ENCODE data around the gene SAP30BP. TPM values are rescaled to one million over a fixed set of nuclear protein-coding genes. Genes with fewer than 3 reads are reported as not detected.

SAP30BP gene
- total RNA-seq, 4 donors from 2014 or later, result 50.3 to 81.3 (median 77.6) TPM

DNA sequence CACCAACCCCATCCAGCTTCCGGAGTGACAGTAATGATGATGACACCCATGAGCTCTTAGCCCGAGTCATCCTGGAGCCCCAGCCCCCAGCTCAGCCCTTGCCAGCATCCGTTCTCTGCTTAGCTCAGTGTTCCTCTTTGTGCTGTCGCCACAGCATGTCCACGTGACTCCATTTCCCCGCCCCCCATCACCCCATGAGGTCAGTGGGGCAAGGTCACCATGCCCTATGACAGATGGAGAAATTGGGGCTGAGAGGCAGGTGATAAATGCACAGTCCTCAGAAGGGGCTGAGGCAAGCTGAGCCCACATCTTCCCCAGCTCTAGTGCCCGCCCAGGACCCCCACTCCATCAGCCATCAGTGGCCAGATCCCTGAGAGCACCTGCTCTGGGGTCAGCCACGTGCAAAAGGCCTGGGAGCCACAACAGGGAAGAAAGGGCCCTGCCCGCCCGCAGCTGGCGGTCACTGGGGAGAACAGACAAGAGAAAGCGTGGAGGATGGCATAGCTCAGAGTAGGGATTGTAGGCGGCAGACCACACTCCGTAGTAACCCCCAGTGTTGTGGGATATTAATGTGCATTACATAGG, 71.2 kb downstream of the SAP30BP start:
- WGBS, result 63% methylated on average over 12 of the region's 14 CpGs
- Histone ChIP-seq H3K36me3 (peaks cover 0 to 75% (median 15%) of the 10 kb centered on the region in 4 donors), H3K4me1 (peaks cover 0 to 3% (median 0%) of the 10 kb centered on the region in 4 donors), H3K9me3 (no peaks in the 10 kb centered on the region), H3K4me3 (no peak overlapping the region), H3K27ac (replicated peaks in 1 of 4) (no peak overlapping the region), H3K27me3 (peaks cover 0 to 8% (median 0%) of the 10 kb centered on the region in 4 donors)
- no peak for TF ChIP-seq POLR2AphosphoS5 (IDR thresholded peaks at IDR 0.05)
- TF ChIP-seq, protein P1, sequence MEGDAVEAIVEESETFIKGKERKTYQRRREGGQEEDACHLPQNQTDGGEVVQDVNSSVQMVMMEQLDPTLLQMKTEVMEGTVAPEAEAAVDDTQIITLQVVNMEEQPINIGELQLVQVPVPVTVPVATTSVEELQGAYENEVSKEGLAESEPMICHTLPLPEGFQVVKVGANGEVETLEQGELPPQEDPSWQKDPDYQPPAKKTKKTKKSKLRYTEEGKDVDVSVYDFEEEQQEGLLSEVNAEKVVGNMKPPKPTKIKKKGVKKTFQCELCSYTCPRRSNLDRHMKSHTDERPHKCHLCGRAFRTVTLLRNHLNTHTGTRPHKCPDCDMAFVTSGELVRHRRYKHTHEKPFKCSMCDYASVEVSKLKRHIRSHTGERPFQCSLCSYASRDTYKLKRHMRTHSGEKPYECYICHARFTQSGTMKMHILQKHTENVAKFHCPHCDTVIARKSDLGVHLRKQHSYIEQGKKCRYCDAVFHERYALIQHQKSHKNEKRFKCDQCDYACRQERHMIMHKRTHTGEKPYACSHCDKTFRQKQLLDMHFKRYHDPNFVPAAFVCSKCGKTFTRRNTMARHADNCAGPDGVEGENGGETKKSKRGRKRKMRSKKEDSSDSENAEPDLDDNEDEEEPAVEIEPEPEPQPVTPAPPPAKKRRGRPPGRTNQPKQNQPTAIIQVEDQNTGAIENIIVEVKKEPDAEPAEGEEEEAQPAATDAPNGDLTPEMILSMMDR (IDR thresholded peaks at IDR 0.05), result no peak
- TF ChIP-seq EP300 (IDR thresholded peaks at IDR 0.05), result no peak
- no peak for TF ChIP-seq POLR2A (IDR thresholded peaks at IDR 0.05; ENCODE audit: low read depth)
- intact Hi-C loops (cut with DNase I), result no loop called here
- DNase-seq (ENCODE audit: extremely low spot score), result no peak

DNA sequence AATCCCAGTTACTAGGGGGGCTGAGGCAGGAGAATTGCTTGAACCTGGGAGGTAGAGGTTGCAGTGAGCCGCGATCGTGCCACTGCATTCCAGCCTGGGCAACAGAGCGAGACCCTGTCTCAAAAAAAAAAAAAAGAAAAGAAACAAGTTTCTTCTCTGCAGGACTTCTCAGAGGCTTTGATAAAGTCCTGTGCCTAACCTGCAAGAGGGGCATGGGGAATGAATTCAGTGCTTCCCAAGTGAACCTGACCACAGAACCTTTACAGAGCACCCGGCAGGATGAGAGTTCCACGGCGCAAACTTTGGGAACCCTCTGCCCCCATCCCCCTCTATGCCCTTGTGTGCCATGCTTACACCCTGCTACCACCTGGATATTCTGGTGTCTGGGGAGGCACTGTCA, 72.0 kb downstream of the SAP30BP start:
- DNase-seq (ENCODE audit: extremely low spot score), result no peak
- intact Hi-C loops (cut with DNase I), result no loop called here
- TF ChIP-seq EP300 (IDR thresholded peaks at IDR 0.05) (no peak), POLR2A (IDR thresholded peaks at IDR 0.05; ENCODE audit: low read depth) (no peak), POLR2AphosphoS5 (IDR thresholded peaks at IDR 0.05) (no peak)
- TF ChIP-seq, protein P1 (IDR thresholded peaks at IDR 0.05), result no peak
- H3K27me3 ChIP-seq, result peaks cover 0 to 8% (median 0%) of the 10 kb centered on the region in 4 donors
- no peak overlapping the region for H3K27ac ChIP-seq (replicated peaks in 1 of 4)
- H3K4me3 ChIP-seq, result no peak overlapping the region
- H3K4me1 ChIP-seq, result peaks cover 0 to 3% (median 0%) of the 10 kb centered on the region in 4 donors
- no peaks in the 10 kb centered on the region for H3K9me3 ChIP-seq
- WGBS, result 93% methylated on average over 4 of the region's 7 CpGs
- peaks cover 0 to 74% (median 12%) of the 10 kb centered on the region in 4 donors for H3K36me3 ChIP-seq

GRCh38 chr17:75739801-75740200, 72.7 kb downstream of the SAP30BP start:
- H3K27me3 ChIP-seq, result peaks cover 0 to 8% (median 0%) of the 10 kb centered on the region in 4 donors
- H3K4me3 ChIP-seq, result no peak overlapping the region
- H3K9me3 ChIP-seq, result no peaks in the 10 kb centered on the region
- TF ChIP-seq EP300 (IDR thresholded peaks at IDR 0.05) (no peak), POLR2AphosphoS5 (IDR thresholded peaks at IDR 0.05) (no peak), POLR2A (IDR thresholded peaks at IDR 0.05; ENCODE audit: low read depth) (no peak)
- TF ChIP-seq, protein P1 (IDR thresholded peaks at IDR 0.05), result no peak
- WGBS, result 94% methylated on average over 4 of the region's 14 CpGs
- H3K27ac ChIP-seq (replicated peaks in 1 of 4), result no peak overlapping the region
- no peaks in the 10 kb centered on the region for H3K4me1 ChIP-seq
- no peak for DNase-seq (ENCODE audit: extremely low spot score)
- peaks cover 0 to 78% (median 12%) of the 10 kb centered on the region in 4 donors for H3K36me3 ChIP-seq
- intact Hi-C loops (cut with DNase I), result no loop called here

DNA sequence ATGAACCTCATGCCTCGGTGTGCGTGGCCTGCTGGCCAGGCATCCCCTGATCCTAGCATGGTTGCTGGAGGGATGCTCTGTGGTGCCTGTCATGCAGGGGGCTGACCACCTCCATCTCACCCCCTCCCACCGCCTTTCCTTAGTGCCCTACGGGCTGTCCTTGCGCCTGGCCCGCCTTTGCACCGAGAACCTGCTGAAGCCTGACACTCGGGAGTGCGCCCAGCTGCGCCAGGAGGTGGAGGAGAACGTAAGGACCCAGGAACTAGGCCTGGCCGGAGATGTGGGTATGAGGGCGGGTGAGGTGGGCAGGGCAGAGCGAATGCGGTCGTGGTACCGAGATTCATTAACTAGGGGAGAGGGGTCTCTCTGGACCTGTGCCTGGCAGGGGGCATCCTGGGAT, 73.1 kb downstream of the SAP30BP start:
- TF ChIP-seq POLR2A (IDR thresholded peaks at IDR 0.05; ENCODE audit: low read depth), result no peak
- no peak for TF ChIP-seq POLR2AphosphoS5 (IDR thresholded peaks at IDR 0.05)
- H3K4me1 ChIP-seq, result no peaks in the 10 kb centered on the region
- no peak for DNase-seq (ENCODE audit: extremely low spot score)
- H3K9me3 ChIP-seq, result no peaks in the 10 kb centered on the region
- intact Hi-C loops (cut with DNase I), result no loop called here
- 93% methylated on average over 17 of the region's 17 CpGs for WGBS
- peaks cover 0 to 78% (median 12%) of the 10 kb centered on the region in 4 donors for H3K36me3 ChIP-seq
- no peak overlapping the region for H3K27ac ChIP-seq (replicated peaks in 1 of 4)
- peaks cover 0 to 8% (median 0%) of the 10 kb centered on the region in 4 donors for H3K27me3 ChIP-seq
- no peak overlapping the region for H3K4me3 ChIP-seq

DNA sequence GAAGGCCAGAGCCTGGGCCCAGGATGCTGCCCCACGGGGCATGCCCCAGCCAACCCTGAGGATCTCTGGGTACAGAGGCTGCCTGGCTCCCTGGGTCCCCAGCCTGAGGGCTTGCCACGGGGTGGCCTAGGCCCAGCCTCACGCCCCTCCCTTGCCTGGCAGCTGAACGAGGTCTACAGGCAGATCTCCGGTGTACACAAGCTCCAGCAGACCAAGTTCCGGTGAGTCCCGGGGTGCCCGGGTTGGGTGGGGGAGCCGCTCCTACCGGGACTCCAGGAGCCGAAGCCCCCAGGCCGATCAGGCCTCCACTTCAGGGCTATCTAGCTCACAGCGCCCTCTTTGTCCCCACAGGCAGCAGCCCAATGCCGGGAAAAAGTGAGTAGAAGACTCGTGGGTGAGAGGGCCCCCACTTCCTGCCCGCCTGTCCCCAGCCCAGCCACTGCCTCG, 73.5 kb downstream of the SAP30BP start:
- Histone ChIP-seq H3K36me3 (peaks cover 0 to 75% (median 12%) of the 10 kb centered on the region in 4 donors), H3K4me1 (no peaks in the 10 kb centered on the region), H3K4me3 (no peak overlapping the region), H3K27ac (replicated peaks in 1 of 4) (no peak overlapping the region), H3K27me3 (peaks cover 0 to 8% (median 0%) of the 10 kb centered on the region in 4 donors), H3K9me3 (no peaks in the 10 kb centered on the region)
- TF ChIP-seq POLR2A (IDR thresholded peaks at IDR 0.05; ENCODE audit: low read depth) (no peak), EP300 (IDR thresholded peaks at IDR 0.05) (no peak), POLR2AphosphoS5 (IDR thresholded peaks at IDR 0.05) (no peak)
- TF ChIP-seq, protein P1 (IDR thresholded peaks at IDR 0.05), result no peak
- no peak for DNase-seq (ENCODE audit: extremely low spot score)
- 76% methylated on average over 8 of the region's 17 CpGs for WGBS
- intact Hi-C loops (cut with DNase I), result no loop called here
